Measurements from ENCODE around the gene C1QTNF9. TPM values are rescaled to one million over a fixed set of nuclear protein-coding genes. Genes with fewer than 3 reads are reported as not detected.
"Not testable (repeated sequence)": the region's sequence is repeated elsewhere in the genome, so short reads cannot be mapped to it uniquely, and the experiment has no call there.

C1QTNF9 gene
- total RNA-seq, 2 experiments from 2014 or later, result not detected

DNA sequence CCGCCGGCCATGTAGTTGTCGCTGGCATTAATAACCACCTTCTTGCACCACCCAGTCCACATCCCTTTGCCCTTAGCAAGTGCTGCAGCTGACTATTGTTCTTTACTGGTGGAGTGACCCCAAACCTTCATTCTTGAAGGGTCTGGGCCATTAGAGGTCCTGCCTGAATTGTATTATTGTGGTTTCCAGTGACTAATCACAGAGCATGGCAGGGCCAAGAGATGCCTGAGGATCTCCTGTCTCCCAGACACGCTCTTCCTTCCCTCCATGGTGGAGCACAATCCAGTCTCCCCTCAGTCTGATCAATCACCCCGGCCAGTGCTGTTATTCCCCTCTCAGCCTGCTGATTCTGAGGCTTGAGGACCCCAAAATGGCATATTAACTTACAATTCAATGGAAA lies 39.0 kb downstream of the C1QTNF9 start:
- no peak overlapping the region for H3K27ac Mint-ChIP-seq
- POLR2A ChIA-PET, result no interaction called here

DNA sequence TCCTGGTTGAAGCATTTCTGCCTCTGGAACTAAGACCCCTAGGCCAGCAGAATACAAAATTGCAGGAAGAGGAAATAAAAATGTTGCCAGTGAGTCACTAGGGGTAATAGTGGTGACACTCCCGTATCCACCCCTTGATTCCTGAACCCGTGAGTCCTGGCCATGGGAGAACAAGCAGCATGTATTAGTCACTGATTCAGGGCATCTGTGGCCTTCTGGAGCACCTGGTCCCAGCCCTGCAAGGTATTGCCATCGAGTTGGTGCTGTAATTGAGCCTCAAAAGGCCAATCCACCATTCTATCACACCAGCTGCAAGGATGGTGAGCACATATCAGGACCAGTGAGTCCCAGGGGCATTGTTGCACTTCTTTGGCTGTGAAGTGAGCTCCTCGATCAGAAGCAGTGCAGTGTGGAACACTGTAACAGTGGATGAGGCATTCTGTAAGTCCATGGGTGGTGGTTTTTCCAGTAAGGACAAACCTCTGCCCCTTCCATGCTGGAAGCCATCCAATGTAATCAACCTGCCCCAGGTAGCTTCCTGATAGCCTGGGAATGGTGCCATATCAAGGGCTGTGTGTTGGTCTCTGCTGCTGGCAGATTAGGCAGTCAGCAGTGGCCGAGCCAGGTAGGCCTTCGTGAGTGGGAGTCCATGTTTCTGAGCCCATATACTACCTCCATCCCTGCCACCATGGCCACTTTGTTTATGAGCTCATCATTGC lies 39.6 kb downstream of the C1QTNF9 start:
- Mint-ChIP-seq H3K4me3 (no peak overlapping the region), H3K36me3 (no peaks in the 10 kb centered on the region), H3K27ac (no peak overlapping the region), H3K9me3 (no peaks in the 10 kb centered on the region), H3K27me3 (peaks cover 8% of the 10 kb centered on the region), H3K4me1 (no peaks in the 10 kb centered on the region)
- POLR2A ChIA-PET, result no interaction called here
- DNase-seq (no peak), ATAC-seq (ENCODE audit: low read depth) (no peak)

More for the DNA sequence above, 39.0 kb downstream of the C1QTNF9 start:
- peaks cover 8% of the 10 kb centered on the region for H3K27me3 Mint-ChIP-seq
- DNase-seq, result no peak
- H3K4me3 Mint-ChIP-seq, result no peak overlapping the region
- no peaks in the 10 kb centered on the region for H3K4me1 Mint-ChIP-seq
- no peaks in the 10 kb centered on the region for H3K9me3 Mint-ChIP-seq
- no peaks in the 10 kb centered on the region for H3K36me3 Mint-ChIP-seq
- ATAC-seq (ENCODE audit: low read depth), result no peak

DNA sequence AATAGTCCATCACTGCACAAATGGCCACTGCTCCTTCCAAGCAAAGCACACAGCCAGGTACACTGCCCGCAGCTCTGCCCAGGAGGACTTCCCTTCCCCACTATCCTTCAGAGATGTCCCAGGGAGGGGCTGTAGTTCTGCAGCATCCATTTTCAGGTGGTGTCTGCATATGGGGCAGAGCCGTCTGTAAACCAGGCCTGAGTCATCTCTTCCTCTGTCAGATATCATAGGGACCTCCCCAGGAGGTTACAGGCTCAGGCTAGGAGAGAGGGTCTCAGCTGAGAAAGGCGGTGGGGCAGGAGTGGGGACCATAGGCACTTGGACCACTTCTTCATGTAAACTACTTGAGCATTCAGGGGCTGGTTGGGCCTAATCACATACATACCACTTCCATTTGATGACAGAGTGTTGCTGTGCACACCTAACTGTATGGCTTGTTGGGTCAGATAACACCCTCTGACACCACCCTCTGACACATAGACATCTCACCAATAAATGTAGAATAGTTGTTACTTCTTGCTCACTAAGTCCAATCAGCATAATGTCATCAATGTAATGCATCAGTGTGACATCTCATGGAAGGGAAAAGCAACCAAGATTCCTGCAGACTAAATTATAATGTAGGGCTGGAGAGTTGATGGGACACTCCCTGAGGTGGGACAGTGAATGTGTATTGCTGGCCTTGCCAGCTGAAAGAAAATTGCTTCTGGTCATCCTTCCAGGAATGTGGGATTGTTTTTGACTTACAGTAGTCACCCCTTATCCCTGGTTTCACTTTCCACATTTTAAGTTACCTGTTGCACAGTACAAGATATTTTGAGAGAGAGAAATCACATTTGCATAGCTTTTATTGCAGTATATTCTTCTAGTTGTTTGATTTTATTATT lies 40.6 kb downstream of the C1QTNF9 start:
- H3K4me1 Mint-ChIP-seq; ATAC-seq (ENCODE audit: low read depth); H3K4me3 Mint-ChIP-seq; H3K27ac Mint-ChIP-seq; POLR2A ChIA-PET; DNase-seq; H3K27me3 Mint-ChIP-seq; H3K9me3 Mint-ChIP-seq; H3K36me3 Mint-ChIP-seq: not testable (repeated sequence)

DNA sequence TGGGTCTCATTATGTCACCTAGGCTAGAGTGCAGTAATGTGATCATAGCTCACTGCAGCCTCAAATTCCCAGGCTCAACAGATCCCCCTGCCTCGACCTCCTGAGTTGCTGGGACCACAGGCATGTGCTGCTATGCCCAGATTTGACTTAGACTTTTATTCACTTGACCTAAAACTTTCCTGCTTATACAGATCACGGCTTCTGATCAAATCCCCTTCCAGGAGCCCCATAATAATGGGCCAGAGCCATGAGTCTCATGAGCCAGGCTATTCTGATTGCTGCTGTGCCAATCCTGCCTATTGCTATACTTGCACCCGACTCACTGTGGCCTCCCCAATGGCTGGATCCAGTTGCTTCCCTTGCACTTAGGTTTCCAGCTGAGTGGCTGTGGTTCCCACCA lies 42.0 kb downstream of the C1QTNF9 start:
- Mint-ChIP-seq H3K27ac (no peak overlapping the region), H3K27me3 (no peaks in the 10 kb centered on the region), H3K4me1 (no peaks in the 10 kb centered on the region), H3K4me3 (no peak overlapping the region), H3K9me3 (no peaks in the 10 kb centered on the region), H3K36me3 (no peaks in the 10 kb centered on the region)
- no peak for ATAC-seq (ENCODE audit: low read depth)
- POLR2A ChIA-PET, result no interaction called here
- no peak for DNase-seq

DNA sequence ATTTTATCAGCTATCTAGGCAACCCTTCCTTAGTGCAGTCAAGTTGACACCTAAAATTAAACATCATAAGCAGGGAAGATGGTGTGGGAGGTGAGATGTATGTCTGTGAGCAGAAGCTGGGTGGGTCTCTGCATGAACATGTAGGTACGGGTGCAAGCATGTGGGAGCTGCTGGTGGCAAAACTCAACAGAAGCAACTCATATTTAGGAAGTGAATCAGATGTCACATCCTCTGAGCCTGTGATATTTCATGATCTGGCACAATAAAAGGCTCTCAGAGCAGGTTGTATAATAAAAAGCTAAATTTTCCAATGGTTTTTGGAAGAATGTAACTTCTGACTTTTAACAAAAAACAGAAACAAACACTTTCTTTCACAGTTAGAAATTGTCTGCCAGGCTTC lies 44.4 kb downstream of the C1QTNF9 start:
- no peaks in the 10 kb centered on the region for H3K27me3 Mint-ChIP-seq
- H3K27ac Mint-ChIP-seq, result no peak overlapping the region
- no peak for ATAC-seq (ENCODE audit: low read depth)
- H3K9me3 Mint-ChIP-seq, result no peaks in the 10 kb centered on the region
- H3K36me3 Mint-ChIP-seq, result no peaks in the 10 kb centered on the region
- H3K4me3 Mint-ChIP-seq, result no peak overlapping the region
- POLR2A ChIA-PET, result no interaction called here
- DNase-seq, result no peak
- no peaks in the 10 kb centered on the region for H3K4me1 Mint-ChIP-seq

DNA sequence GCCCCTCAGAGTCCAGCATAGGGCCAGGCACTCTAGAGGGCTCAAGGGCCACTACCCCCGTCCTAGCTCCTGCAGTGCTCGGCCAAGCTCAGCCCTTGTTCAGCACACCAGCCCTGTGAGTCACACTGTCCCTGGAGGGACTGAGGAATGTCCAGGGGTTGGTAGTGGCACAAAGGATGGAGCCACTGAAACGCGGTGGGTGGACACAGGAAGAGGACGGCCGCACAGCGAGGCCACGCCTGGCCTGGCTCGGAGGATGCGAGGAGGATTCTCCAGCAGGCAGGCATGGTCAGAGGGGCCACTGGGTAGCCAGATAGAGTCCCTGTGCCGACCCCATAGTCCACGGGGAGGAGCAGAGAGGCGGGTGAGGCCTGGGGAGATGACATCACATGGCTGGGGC lies 45.7 kb downstream of the C1QTNF9 start:
- H3K9me3 Mint-ChIP-seq, result no peaks in the 10 kb centered on the region

DNA sequence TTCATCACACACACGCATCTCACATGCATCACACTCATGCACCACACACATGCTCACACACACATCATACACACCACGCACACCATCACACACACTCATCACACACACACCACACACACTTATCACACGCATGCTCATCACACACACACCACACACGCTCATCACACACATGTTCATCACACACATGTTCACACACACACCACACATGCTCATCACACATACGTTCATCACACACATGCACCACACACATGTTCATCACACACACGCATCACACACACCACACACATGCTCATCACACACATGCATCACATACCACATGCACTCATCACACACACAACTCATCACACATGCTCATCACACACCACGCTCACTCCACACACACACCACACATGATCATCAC lies 46.9 kb downstream of the C1QTNF9 start:
- Mint-ChIP-seq H3K4me3 (no peak overlapping the region), H3K27me3 (no peaks in the 10 kb centered on the region), H3K4me1 (no peaks in the 10 kb centered on the region), H3K27ac (no peak overlapping the region), H3K36me3 (no peaks in the 10 kb centered on the region), H3K9me3 (no peaks in the 10 kb centered on the region)
- DNase-seq (no peak), ATAC-seq (ENCODE audit: low read depth) (no peak)
- POLR2A ChIA-PET, result no interaction called here

More for the DNA sequence above, 45.7 kb downstream of the C1QTNF9 start:
- no peaks in the 10 kb centered on the region for H3K36me3 Mint-ChIP-seq
- H3K4me3 Mint-ChIP-seq, result no peak overlapping the region
- POLR2A ChIA-PET, result no interaction called here
- no peak overlapping the region for H3K27ac Mint-ChIP-seq
- H3K4me1 Mint-ChIP-seq, result no peaks in the 10 kb centered on the region
- ATAC-seq (ENCODE audit: low read depth), result no peak
- no peaks in the 10 kb centered on the region for H3K27me3 Mint-ChIP-seq
- no peak for DNase-seq

DNA sequence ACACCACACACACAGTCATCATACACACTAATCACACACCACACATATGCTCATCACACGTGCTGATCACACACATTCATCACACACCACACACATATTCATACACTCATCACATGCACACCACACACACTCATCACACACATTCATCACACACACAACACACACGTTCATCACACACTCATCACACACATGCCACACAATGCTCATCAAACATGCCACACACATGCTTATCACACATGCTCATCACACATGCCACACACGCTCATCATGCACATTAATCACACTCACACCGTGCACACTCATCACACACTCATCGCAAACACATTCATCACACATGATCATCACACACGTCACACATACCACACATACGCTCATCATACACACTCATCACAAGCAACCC lies 47.5 kb downstream of the C1QTNF9 start:
- Mint-ChIP-seq H3K4me1 (no peaks in the 10 kb centered on the region), H3K9me3 (no peaks in the 10 kb centered on the region), H3K36me3 (no peaks in the 10 kb centered on the region), H3K4me3 (no peak overlapping the region), H3K27me3 (no peaks in the 10 kb centered on the region), H3K27ac (no peak overlapping the region)
- DNase-seq (no peak), ATAC-seq (ENCODE audit: low read depth) (no peak)
- POLR2A ChIA-PET, result no interaction called here

DNA sequence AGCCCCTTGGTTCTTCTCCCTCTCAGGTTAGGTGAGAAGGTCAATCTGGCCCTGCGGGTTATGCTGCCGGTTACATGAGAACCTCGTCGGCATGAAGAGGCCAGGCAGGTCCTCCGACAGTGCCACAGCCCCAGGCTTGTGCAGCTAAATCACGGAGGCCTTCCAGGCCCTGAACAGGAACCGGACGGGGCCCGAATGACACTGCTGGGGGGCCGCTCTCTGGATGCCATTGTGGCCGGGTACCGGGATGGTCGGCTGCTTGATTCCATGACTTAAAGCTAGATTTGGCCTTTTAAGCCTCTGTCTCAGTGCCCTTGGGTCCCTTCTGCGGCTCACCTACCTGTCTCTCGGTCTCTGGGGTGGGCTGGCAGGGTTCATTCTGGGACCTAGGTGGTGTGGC lies 48.4 kb downstream of the C1QTNF9 start:
- DNase-seq, result no peak
- no peak overlapping the region for H3K27ac Mint-ChIP-seq
- H3K4me1 Mint-ChIP-seq, result no peaks in the 10 kb centered on the region
- H3K4me3 Mint-ChIP-seq, result no peak overlapping the region
- ATAC-seq (ENCODE audit: low read depth), result no peak
- H3K9me3 Mint-ChIP-seq, result no peaks in the 10 kb centered on the region
- POLR2A ChIA-PET, result no interaction called here
- no peaks in the 10 kb centered on the region for H3K36me3 Mint-ChIP-seq
- no peaks in the 10 kb centered on the region for H3K27me3 Mint-ChIP-seq

DNA sequence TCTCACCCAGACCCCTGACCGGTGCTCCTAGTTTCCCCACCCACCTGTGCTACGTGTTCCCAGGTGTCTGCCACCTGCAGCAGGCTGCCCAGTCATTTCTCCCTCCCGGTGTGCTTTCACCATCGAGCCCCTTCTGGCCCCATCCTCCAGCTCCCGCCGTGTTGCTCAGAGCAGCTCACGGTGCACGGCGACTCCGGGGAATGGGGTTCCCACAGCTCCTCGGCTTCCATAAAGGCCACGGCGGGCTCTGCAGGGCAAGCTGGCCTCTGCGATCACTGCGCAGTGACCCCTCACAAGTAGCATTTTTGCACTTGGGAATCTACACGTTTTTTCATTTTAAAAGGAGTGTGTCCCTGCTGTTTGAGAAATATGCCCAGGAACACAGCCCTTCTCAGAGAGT lies 49.5 kb downstream of the C1QTNF9 start:
- H3K4me1 Mint-ChIP-seq; H3K27me3 Mint-ChIP-seq; ATAC-seq (ENCODE audit: low read depth); POLR2A ChIA-PET; H3K4me3 Mint-ChIP-seq; H3K36me3 Mint-ChIP-seq; H3K27ac Mint-ChIP-seq; DNase-seq; H3K9me3 Mint-ChIP-seq: not testable (repeated sequence)

DNA sequence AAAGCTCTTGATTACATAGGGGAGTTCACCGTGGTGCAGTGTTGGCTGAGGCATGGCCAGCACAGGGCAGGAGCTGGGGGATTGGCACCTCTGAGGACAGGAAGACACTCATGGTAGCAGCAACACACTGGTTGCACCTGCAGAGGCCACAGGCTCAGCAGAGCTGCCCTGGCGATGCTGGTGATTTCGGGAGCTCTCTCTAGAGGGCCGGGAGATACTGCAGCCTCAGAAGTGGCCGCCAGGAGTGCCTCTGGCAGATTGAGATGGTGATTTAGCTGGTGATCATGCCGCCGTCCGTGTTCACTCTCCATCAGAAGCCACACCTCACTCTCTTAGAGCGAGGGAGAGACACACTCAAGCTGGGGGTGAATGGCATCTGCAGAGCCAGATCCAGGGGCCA lies 49.9 kb downstream of the C1QTNF9 start:
- ATAC-seq (ENCODE audit: low read depth); H3K4me3 Mint-ChIP-seq; POLR2A ChIA-PET; H3K27me3 Mint-ChIP-seq; H3K9me3 Mint-ChIP-seq; H3K27ac Mint-ChIP-seq; DNase-seq; H3K4me1 Mint-ChIP-seq; H3K36me3 Mint-ChIP-seq: not testable (repeated sequence)

DNA sequence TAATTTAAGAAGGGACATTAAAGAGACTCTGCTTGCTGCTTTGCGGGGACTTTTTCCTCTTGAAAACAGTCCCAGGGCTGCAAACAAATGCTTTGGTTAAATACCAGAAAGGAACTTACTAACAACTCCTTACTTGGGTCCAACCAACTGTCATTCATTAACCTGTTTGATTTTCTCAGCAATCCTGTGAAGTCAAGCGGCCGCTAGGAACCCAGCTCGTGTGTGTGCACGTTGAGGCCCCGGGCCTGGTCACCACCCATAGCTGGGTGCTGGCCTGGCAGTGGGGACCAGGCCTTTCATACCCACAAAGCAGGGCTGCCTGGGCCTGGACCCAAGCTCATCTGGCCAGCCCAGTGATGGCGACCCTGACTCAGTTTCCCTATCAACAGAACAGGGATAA lies 50.7 kb downstream of the C1QTNF9 start:
- no peak for DNase-seq
- no peaks in the 10 kb centered on the region for H3K36me3 Mint-ChIP-seq
- no peaks in the 10 kb centered on the region for H3K27me3 Mint-ChIP-seq
- no peaks in the 10 kb centered on the region for H3K9me3 Mint-ChIP-seq
- ATAC-seq (ENCODE audit: low read depth), result no peak
- no peak overlapping the region for H3K4me3 Mint-ChIP-seq
- POLR2A ChIA-PET, result no interaction called here
- no peaks in the 10 kb centered on the region for H3K4me1 Mint-ChIP-seq
- no peak overlapping the region for H3K27ac Mint-ChIP-seq

DNA sequence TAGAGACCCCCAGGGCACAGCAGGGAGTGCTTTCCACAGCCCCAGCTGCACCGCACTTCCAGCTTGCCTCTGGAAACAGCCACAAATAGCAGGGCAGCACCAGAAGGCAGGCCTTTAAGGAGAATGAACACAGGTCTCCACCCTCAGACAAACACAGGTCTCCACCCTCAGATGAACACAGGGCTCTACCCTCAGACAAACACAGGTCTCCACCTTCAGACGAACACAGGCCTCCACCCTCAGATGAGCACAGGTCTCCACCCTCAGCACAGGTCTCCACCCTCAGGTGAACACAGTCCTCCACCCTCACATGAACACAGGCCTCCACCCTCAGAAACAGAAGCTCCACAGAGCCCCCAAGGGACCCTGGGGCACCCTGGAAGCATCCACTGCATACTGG lies 51.7 kb downstream of the C1QTNF9 start:
- H3K27me3 Mint-ChIP-seq, result no peaks in the 10 kb centered on the region
- no peaks in the 10 kb centered on the region for H3K36me3 Mint-ChIP-seq
- H3K4me1 Mint-ChIP-seq, result no peaks in the 10 kb centered on the region
- DNase-seq (no peak), ATAC-seq (ENCODE audit: low read depth) (no peak)
- no peak overlapping the region for H3K4me3 Mint-ChIP-seq
- no peaks in the 10 kb centered on the region for H3K9me3 Mint-ChIP-seq
- POLR2A ChIA-PET, result no interaction called here
- H3K27ac Mint-ChIP-seq, result no peak overlapping the region

DNA sequence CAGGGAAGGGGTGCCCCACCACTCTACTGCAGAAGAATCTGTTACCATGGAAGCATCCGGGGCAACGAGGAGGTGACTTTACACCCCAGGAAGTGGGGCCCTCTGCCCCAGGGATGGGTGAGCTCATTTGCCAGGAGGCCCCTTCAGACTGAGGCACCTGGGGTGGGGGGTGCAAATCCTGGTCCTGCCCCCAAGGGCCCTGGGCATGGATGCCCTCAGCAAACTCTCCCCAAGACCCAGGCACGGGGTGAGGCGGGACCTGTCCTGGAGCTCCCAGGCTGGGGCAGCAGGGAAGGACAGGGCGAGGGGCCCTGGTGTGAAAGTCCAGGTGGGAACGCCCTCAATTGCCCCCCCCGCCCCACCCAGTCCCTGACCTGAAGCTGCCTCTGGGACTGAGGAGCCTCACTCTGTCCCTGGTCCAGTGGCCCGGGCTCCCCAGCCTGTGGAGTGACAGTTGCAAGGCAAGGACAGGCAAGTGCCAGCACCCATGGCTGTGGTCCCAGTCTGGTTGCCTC lies 52.5 kb downstream of the C1QTNF9 start:
- no peak for DNase-seq
- Mint-ChIP-seq H3K4me1 (no peaks in the 10 kb centered on the region), H3K9me3 (no peaks in the 10 kb centered on the region), H3K4me3 (no peak overlapping the region), H3K36me3 (no peaks in the 10 kb centered on the region), H3K27me3 (no peaks in the 10 kb centered on the region), H3K27ac (no peak overlapping the region)
- POLR2A ChIA-PET, result no interaction called here
- no peak for ATAC-seq (ENCODE audit: low read depth)

Measured in activated naive CD8-positive, alpha-beta T cell treated with anti-CD3 and anti-CD28 coated beads, Interleukin-2, amount 10 ng/mL, durations not matched to agents 7 days and 5 days (primary cell).